Measurements from ENCODE around the gene KCNMA1. TPM values are rescaled to one million over a fixed set of nuclear protein-coding genes. Genes with fewer than 3 reads are reported as not detected.

The KCNMA1 gene
- total RNA-seq, 4 donors from 2014 or later, result 4.6 to 10.5 (median 7.8) TPM

DNA sequence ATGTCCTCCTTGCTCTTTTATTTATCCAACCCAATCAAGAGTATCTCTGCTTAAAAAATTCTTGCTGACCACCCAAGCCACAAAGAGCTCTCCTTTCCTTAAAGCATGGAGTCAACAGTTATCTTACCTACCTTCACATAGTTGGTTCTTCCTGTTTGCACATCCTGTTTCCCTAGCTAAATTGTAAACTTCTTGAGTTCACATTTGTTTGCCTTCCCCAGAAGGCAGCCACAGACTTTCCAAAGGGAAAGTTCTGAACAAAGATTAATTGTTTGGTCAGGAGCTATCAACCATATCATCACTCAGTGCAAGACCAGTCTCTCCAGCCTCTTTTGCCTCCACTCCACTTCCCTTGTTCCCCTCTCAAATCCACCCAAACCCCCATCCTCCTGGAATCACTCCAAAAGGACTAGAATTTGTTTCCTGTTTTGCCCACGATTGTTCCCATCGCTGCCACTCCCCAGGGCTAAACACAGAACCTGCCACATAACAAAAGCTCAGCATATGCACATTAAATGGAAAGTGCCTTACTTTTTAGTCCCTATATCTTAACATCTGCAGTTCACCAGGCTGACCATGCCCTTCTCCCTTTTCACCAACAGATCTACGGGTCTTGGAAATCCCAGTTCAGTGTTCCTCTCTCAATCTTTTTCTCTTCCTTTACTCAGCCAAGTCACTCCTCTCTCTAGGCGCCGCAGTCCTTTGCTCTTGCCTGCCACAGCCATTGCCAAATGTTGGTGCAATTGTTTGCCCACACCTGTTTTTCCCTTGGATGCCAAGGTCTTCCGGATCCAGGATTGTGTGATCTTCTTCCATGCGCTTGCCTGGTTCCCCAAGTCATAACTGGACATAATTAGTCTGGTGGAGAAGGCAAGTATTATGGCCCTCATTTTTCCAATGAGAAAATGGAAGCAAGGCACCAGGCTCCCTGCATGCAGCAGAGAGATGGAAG is 265.5 kb downstream of the KCNMA1 start:
- Histone ChIP-seq H3K9me3 (no peaks in the 10 kb centered on the region), H3K27me3 (peaks cover 2% of the 10 kb centered on the region), H3K36me3 (no peaks in the 10 kb centered on the region), H3K4me3 (no peak overlapping the region), H3K27ac (no peak overlapping the region), H3K4me1 (no peaks in the 10 kb centered on the region)
- no peak for TF ChIP-seq POLR2A (IDR thresholded peaks at IDR 0.05)
- TF ChIP-seq, protein P1, sequence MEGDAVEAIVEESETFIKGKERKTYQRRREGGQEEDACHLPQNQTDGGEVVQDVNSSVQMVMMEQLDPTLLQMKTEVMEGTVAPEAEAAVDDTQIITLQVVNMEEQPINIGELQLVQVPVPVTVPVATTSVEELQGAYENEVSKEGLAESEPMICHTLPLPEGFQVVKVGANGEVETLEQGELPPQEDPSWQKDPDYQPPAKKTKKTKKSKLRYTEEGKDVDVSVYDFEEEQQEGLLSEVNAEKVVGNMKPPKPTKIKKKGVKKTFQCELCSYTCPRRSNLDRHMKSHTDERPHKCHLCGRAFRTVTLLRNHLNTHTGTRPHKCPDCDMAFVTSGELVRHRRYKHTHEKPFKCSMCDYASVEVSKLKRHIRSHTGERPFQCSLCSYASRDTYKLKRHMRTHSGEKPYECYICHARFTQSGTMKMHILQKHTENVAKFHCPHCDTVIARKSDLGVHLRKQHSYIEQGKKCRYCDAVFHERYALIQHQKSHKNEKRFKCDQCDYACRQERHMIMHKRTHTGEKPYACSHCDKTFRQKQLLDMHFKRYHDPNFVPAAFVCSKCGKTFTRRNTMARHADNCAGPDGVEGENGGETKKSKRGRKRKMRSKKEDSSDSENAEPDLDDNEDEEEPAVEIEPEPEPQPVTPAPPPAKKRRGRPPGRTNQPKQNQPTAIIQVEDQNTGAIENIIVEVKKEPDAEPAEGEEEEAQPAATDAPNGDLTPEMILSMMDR (IDR thresholded peaks at IDR 0.05), result no peak
- no peak for TF ChIP-seq EP300 (IDR thresholded peaks at IDR 0.05)
- TF ChIP-seq POLR2AphosphoS5 (IDR thresholded peaks at IDR 0.05), result no peak
- WGBS, result 67% methylated on average over 7 of the region's 7 CpGs
- no peak for DNase-seq (ENCODE audit: low spot score in 2 of 2)

DNA sequence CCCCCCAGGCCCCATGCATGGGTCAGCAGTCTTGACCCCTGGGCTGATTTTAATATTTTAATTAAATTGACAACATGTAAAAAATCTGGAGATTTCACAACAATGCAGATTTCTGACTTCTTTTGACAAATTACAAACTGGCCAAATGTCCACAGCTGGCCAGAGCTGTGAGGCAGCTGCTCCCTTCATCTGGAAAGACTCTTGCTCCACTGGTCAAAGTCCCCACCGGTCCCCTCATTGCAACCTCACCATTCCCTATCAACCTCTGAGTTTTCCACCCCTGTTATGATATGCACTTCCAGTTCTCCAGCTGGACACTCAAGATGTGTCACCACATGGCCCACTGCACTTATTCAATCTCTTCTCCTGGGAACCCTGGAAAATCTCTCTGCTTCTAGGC is 266.2 kb downstream of the KCNMA1 start:
- Histone ChIP-seq H3K4me3 (no peak overlapping the region), H3K27ac (no peak overlapping the region), H3K36me3 (no peaks in the 10 kb centered on the region), H3K4me1 (no peaks in the 10 kb centered on the region), H3K27me3 (peaks cover 2% of the 10 kb centered on the region), H3K9me3 (no peaks in the 10 kb centered on the region)
- TF ChIP-seq POLR2AphosphoS5 (IDR thresholded peaks at IDR 0.05) (no peak), POLR2A (IDR thresholded peaks at IDR 0.05) (no peak), EP300 (IDR thresholded peaks at IDR 0.05) (no peak)
- TF ChIP-seq, protein P1 (IDR thresholded peaks at IDR 0.05), result no peak
- DNase-seq (ENCODE audit: low spot score in 2 of 2), result no peak
- WGBS, result 100% methylated on average over 1 of the region's 1 CpG

DNA sequence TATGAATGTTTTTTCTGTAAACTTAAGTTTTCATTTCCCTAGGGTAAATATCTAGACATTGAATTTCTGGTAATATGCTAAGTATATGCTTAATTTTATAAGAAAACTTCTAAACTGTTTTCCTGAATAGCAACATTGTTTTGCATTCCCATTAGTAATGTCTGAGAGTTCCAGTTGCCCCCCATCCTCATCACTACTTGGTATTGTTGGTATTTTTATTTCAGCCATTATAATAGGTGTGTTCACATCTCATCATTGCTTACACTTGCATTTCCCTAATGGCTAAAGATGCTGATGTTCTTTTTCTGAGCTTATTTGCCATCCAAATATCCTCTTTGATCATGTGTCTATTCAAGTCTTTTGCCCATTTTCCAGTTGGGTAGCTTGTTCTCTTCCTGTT is 269.6 kb downstream of the KCNMA1 start:
- Histone ChIP-seq H3K27me3 (peaks cover 2% of the 10 kb centered on the region), H3K27ac (no peak overlapping the region), H3K4me1 (no peaks in the 10 kb centered on the region), H3K4me3 (no peak overlapping the region), H3K9me3 (no peaks in the 10 kb centered on the region), H3K36me3 (no peaks in the 10 kb centered on the region)
- TF ChIP-seq POLR2A (IDR thresholded peaks at IDR 0.05) (no peak), POLR2AphosphoS5 (IDR thresholded peaks at IDR 0.05) (no peak), EP300 (IDR thresholded peaks at IDR 0.05) (no peak)
- DNase-seq (ENCODE audit: low spot score in 2 of 2), result no peak

DNA sequence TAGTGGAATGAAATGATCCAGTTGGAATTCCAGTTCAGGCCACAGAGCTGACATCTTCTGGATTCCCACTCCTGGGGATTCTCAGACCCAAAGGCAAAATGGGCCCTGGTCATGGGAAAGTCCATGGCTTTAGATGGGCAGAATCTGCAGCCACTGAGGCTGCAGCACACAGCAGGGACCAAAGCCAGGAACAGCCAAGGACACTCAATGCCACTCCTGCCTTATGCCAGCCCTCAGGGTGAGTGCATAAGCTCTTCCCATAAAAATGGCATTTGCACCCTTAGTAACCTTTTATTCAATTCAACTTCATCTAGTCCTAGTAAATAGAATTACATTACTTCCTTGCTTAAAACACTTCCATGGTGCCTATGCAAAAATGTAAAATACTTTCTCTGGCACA is 274.4 kb downstream of the KCNMA1 start:
- no peak overlapping the region for H3K4me3 ChIP-seq
- H3K27me3 ChIP-seq, result no peaks in the 10 kb centered on the region
- DNase-seq (ENCODE audit: low spot score in 2 of 2), result no peak
- H3K9me3 ChIP-seq, result no peaks in the 10 kb centered on the region
- H3K27ac ChIP-seq, result no peak overlapping the region
- no peaks in the 10 kb centered on the region for H3K4me1 ChIP-seq
- H3K36me3 ChIP-seq, result no peaks in the 10 kb centered on the region
- TF ChIP-seq, protein P1 (IDR thresholded peaks at IDR 0.05), result no peak
- no peak for TF ChIP-seq POLR2A (IDR thresholded peaks at IDR 0.05)
- no peak for TF ChIP-seq EP300 (IDR thresholded peaks at IDR 0.05)
- no peak for TF ChIP-seq POLR2AphosphoS5 (IDR thresholded peaks at IDR 0.05)

DNA sequence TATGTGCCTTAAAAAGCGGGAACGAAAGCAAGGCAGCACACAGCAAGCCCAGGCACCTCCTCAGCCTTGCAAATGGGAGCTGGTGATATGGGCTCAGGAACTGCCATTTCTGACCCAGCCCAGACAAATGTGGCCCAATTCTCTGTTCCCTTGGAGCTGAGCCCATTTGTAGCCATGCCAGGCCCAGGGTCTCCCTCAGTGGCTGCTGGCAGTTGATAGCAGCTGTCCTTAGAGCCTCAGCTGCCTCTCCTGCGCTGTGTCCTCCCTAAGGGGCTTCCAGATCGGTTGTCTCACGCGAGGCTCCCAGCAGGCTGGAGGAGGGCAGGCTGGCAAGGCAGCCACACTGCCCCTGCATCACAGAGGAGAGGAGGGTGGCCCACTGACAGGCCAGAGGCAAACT is 275.8 kb downstream of the KCNMA1 start:
- no peak overlapping the region for H3K27ac ChIP-seq
- no peaks in the 10 kb centered on the region for H3K9me3 ChIP-seq
- no peak overlapping the region for H3K4me3 ChIP-seq
- H3K4me1 ChIP-seq, result no peaks in the 10 kb centered on the region
- TF ChIP-seq POLR2AphosphoS5 (IDR thresholded peaks at IDR 0.05), result no peak
- TF ChIP-seq, protein P1 (IDR thresholded peaks at IDR 0.05), result no peak
- no peak for TF ChIP-seq EP300 (IDR thresholded peaks at IDR 0.05)
- no peak for TF ChIP-seq POLR2A (IDR thresholded peaks at IDR 0.05)
- 78% methylated on average over 6 of the region's 6 CpGs for WGBS
- H3K36me3 ChIP-seq, result no peaks in the 10 kb centered on the region
- no peaks in the 10 kb centered on the region for H3K27me3 ChIP-seq
- DNase-seq (ENCODE audit: low spot score in 2 of 2), result no peak
